Keratinocyte (primary cell): ENCODE measurements around the gene ATF6. TPM values are rescaled to one million over a fixed set of nuclear protein-coding genes. Genes with fewer than 3 reads are reported as not detected.

ENCODE experiments used
- DNase-seq: peaks from one replicate; pipeline ENCODE4 v3.0.0-alpha.2; 2011; ENCODE audit warnings: low read depth, missing footprints, low spot score
- FAIRE-seq: peaks from 2 replicates; lab custom pipeline; 2011; peaks lifted over from hg19 to GRCh38; lab: Jason Lieb, UNC
- H2AFZ ChIP-seq: 2 replicates; pipeline ENCODE4 v1.6.0; 2012; ENCODE audit warnings: low read length, control low read depth, inconsistent platforms; ENCODE audit not compliant: control insufficient read depth
- H3K27ac ChIP-seq: 2 replicates; pipeline ENCODE4 v1.5.1; 2011; ENCODE audit warnings: low read length; ENCODE audit not compliant: control insufficient read depth, insufficient read depth
- H3K27me3 ChIP-seq: 3 replicates; pipeline ENCODE4 v1.6.0; 2011; ENCODE audit warnings: low read length; ENCODE audit not compliant: control insufficient read depth, insufficient read depth; ENCODE audit errors: extremely low read depth
- H3K36me3 ChIP-seq, 2 experiments: 2 replicates in 1 of 2; 3 replicates in 1 of 2; pipeline ENCODE4 v1.5.1; 2011; ENCODE audit warnings: low read length in 2 of 2, mild to moderate bottlenecking in 1 of 2; ENCODE audit not compliant: control insufficient read depth in 2 of 2, insufficient read depth in 2 of 2; ENCODE audit errors: extremely low read depth in 1 of 2
- H3K4me1 ChIP-seq: 3 replicates; pipeline ENCODE4 v1.5.1; 2011; ENCODE audit warnings: low read length; ENCODE audit not compliant: control insufficient read depth, insufficient read depth; ENCODE audit errors: extremely low read depth
- H3K4me2 ChIP-seq: 3 replicates; pipeline ENCODE4 v1.6.0; 2011; ENCODE audit warnings: low read depth, low read length; ENCODE audit not compliant: control insufficient read depth, insufficient read depth; ENCODE audit errors: extremely low read depth
- H3K4me3 ChIP-seq, 3 experiments: fragments of 200-600 bp in 1 of 3; sonication (generic) in 1 of 3; 2 replicates in 2 of 3; 3 replicates in 1 of 3; pipeline ENCODE4 v1.5.1; 2011 to 2016; ENCODE audit warnings: low read length in 3 of 3, mild to moderate bottlenecking in 3 of 3, control low read depth in 2 of 3, inconsistent platforms in 1 of 3, low read depth in 1 of 3, mixed read lengths in 1 of 3, mixed run types in 1 of 3, moderate library complexity in 1 of 3; ENCODE audit not compliant: control insufficient read depth in 2 of 3, insufficient read depth in 2 of 3; ENCODE audit errors: extremely low read depth in 1 of 3
- H3K79me2 ChIP-seq: 2 replicates; pipeline ENCODE4 v1.6.0; 2012; ENCODE audit warnings: low read length; ENCODE audit not compliant: control insufficient read depth, insufficient read depth
- H3K9ac ChIP-seq: 3 replicates; pipeline ENCODE4 v1.6.0; 2011; ENCODE audit warnings: low read length; ENCODE audit not compliant: control insufficient read depth, insufficient read depth; ENCODE audit errors: extremely low read depth
- H3K9me1 ChIP-seq: 3 replicates; pipeline ENCODE4 v1.6.0; 2011; ENCODE audit warnings: low read length; ENCODE audit not compliant: control insufficient read depth, insufficient read depth; ENCODE audit errors: extremely low read depth
- H3K9me3 ChIP-seq: 2 replicates; pipeline ENCODE4 v1.5.1; 2012; ENCODE audit warnings: low read depth, low read length; ENCODE audit not compliant: control insufficient read depth
- H4K20me1 ChIP-seq: 3 replicates; pipeline ENCODE4 v1.6.0; 2011; ENCODE audit warnings: low read length; ENCODE audit not compliant: control insufficient read depth, insufficient read depth; ENCODE audit errors: extremely low read depth
- CTCF ChIP-seq, 3 experiments: IDR thresholded peaks in 1 of 3; conservative IDR thresholded peaks in 1 of 3; optimal IDR thresholded peaks in 1 of 3; 2 replicates in 2 of 3; 3 replicates in 1 of 3; pipeline versions ENCODE3 to v1.5.1; 2011; ENCODE audit warnings: low read length in 3 of 3, mild to moderate bottlenecking in 3 of 3, moderate library complexity in 2 of 3, control low read depth in 1 of 3, inconsistent platforms in 1 of 3; ENCODE audit not compliant: insufficient read depth in 2 of 3; ENCODE audit errors: extremely low read depth in 1 of 3
- EZH2 ChIP-seq: IDR thresholded peaks from one replicate; pipeline ENCODE4 v1.6.1; 2012; ENCODE audit warnings: inconsistent platforms, mild to moderate bottlenecking, low read length, moderate library complexity
- dilution Hi-C: fragments of 300-500 bp; cut with MboI; formaldehyde crosslinking; loops from one replicate; pipeline ENCODE4 v1.7.0; 2020; ENCODE audit warnings: low sequenced_read_pairs; ENCODE audit not compliant: extremely low pct_ligation_motif_present
- polyA plus RNA-seq, 5 experiments: library from polyadenylated mRNA; depleted of rRNA in 3 of 5; stranded (reverse) in 3 of 5; stranded (forward) in 1 of 5; unstranded in 1 of 5; fragments of >200 nt; gene quantifications; 1 replicate in 1 of 5; 2 replicates in 3 of 5; 3 replicates in 1 of 5; pipeline versions ENCODE4 v1.2.1 to v1.2.3, GENCODE V29; 2011 to 2012; ENCODE audit warnings: missing spikeins in 2 of 5, low read depth in 1 of 5, low replicate concordance in 1 of 5

Gene ATF6
- polyA plus RNA-seq, 1 donor (not counting 4 experiments of a cell fraction or from before 2014, with no cell fraction given): 19.7 TPM

GRCh38 chr1:161949548-161949947 lies 183.4 kb downstream of the ATF6 start:
- no peak overlapping the region for H2AFZ ChIP-seq
- H3K27me3 ChIP-seq: no peaks in the 10 kb centered on the region
- TF ChIP-seq CTCF (optimal IDR thresholded peaks at IDR 0.05 in 1 of 3, IDR thresholded peaks at IDR 0.05 in 1 of 3, conservative IDR thresholded peaks at IDR 0.05 in 1 of 3; ENCODE audit: extremely low read depth in 1 of 3, insufficient read depth in 2 of 3, low read length in 3 of 3) (no peak), EZH2 (no peak)
- no peak overlapping the region for H3K4me2 ChIP-seq
- H3K4me1 ChIP-seq: no peaks in the 10 kb centered on the region
- no peak overlapping the region for H3K9ac ChIP-seq
- H3K36me3 ChIP-seq: peaks cover 0 to under 1% of the 10 kb centered on the region in 2 experiments
- no peaks in the 10 kb centered on the region for H3K79me2 ChIP-seq
- no peak overlapping the region for H3K4me3 ChIP-seq
- H4K20me1 ChIP-seq: no peaks in the 10 kb centered on the region
- no peaks in the 10 kb centered on the region for H3K9me3 ChIP-seq
- FAIRE-seq (no peak), DNase-seq (no peak)
- no peaks in the 10 kb centered on the region for H3K9me1 ChIP-seq
- no peak overlapping the region for H3K27ac ChIP-seq
- dilution Hi-C loops: no loop called here

- DNase-seq (no peak), FAIRE-seq (no peak)
- Histone ChIP-seq H3K79me2 (no peaks in the 10 kb centered on the region), H3K27ac (no peak overlapping the region), H3K9me3 (no peaks in the 10 kb centered on the region), H3K4me2 (no peak overlapping the region), H2AFZ (no peak overlapping the region), H3K9ac (no peak overlapping the region), H3K27me3 (no peaks in the 10 kb centered on the region), H3K9me1 (no peaks in the 10 kb centered on the region), H4K20me1 (no peaks in the 10 kb centered on the region), H3K36me3 (no peaks in the 10 kb centered on the region), H3K4me1 (no peaks in the 10 kb centered on the region), H3K4me3 (no peak overlapping the region)
- TF ChIP-seq EZH2 (no peak), CTCF (optimal IDR thresholded peaks at IDR 0.05 in 1 of 3, IDR thresholded peaks at IDR 0.05 in 1 of 3, conservative IDR thresholded peaks at IDR 0.05 in 1 of 3; ENCODE audit: extremely low read depth in 1 of 3, insufficient read depth in 2 of 3, low read length in 3 of 3) (no peak)
- dilution Hi-C loops: no loop called here
These were observed 184.3 kb downstream of the ATF6 start for GRCh38 chr1:161950377-161950776.
